Tibial nerve (tissue), 4 donors: ENCODE measurements around the gene WRAP73.

Experiments used
- CTCF ChIP-seq, 5 experiments: fragments of 200-600 bp in 3 of 5; fragments of 450-650 bp in 2 of 5; sonication (generic) in 3 of 5; IDR thresholded peaks; one replicate each; pipeline ENCODE4 v1.5.1; 2016 to 2019; ENCODE audit warnings: antibody characterized with exemption in 5 of 5, mild to moderate bottlenecking in 3 of 5, moderate library complexity in 2 of 5
- EP300 ChIP-seq, 2 donors: sonication (generic); formaldehyde crosslinking; IDR thresholded peaks; one replicate each; pipeline ENCODE4 v1.6.1; 2017; ENCODE audit warnings: antibody characterized with exemption in 2 of 2, mild to moderate bottlenecking in 1 of 2

- TF ChIP-seq CTCF (IDR thresholded peaks at IDR 0.05) (no peak), EP300 (IDR thresholded peaks at IDR 0.05) (no peak)
These were observed 51.8 kb downstream of the WRAP73 start for GRCh38 chr1:3598051-3598491.
